MM.1S (cell line): ENCODE data around the gene TAF9.

Experiments
- DNase-seq: peaks from one replicate; pipeline ENCODE4 v3.0.0-alpha.2; 2015
- H2AFZ ChIP-seq: fragments of 300-600 bp; sonication (generic); 2 replicates; pipeline ENCODE4 v1.6.0; 2016; ENCODE audit warnings: antibody characterized with exemption, low read length
- H3F3A ChIP-seq: fragments of 300-600 bp; sonication (generic); 2 replicates; pipeline ENCODE4 v1.6.1; 2016; ENCODE audit warnings: mild to moderate bottlenecking, antibody characterized with exemption, low read length, moderate library complexity, mixed read lengths; ENCODE audit not compliant: insufficient read depth
- H3K27ac ChIP-seq: fragments of 300-600 bp; sonication (generic); 2 replicates; pipeline ENCODE4 v1.5.1; 2016; ENCODE audit warnings: mild to moderate bottlenecking, low read length
- H3K27me3 ChIP-seq: fragments of 300-600 bp; sonication (generic); replicated peaks from 2 replicates; pipeline ENCODE4 v1.6.0; 2016; ENCODE audit warnings: low read length; ENCODE audit not compliant: insufficient read depth
- H3K36me3 ChIP-seq: fragments of 300-600 bp; sonication (generic); replicated peaks from 2 replicates; pipeline ENCODE4 v1.6.1; 2016; ENCODE audit warnings: mild to moderate bottlenecking, low read length, mixed read lengths; ENCODE audit not compliant: insufficient read depth
- H3K4me1 ChIP-seq: fragments of 300-600 bp; sonication (generic); 2 replicates; pipeline ENCODE4 v1.6.1; 2016; ENCODE audit warnings: low read length, mixed read lengths
- H3K4me2 ChIP-seq: fragments of 300-600 bp; sonication (generic); 2 replicates; pipeline ENCODE4 v1.6.0; 2016; ENCODE audit warnings: low read depth, low read length
- H3K4me3 ChIP-seq: fragments of 300-600 bp; sonication (generic); 2 replicates; pipeline ENCODE4 v1.5.1; 2016; ENCODE audit warnings: low read length, mixed read lengths
- H3K79me2 ChIP-seq: fragments of 300-600 bp; sonication (generic); 2 replicates; pipeline ENCODE4 v1.6.1; 2016; ENCODE audit warnings: mixed run types, low read length, mixed read lengths
- H3K9ac ChIP-seq: fragments of 300-600 bp; sonication (generic); 2 replicates; pipeline ENCODE4 v1.6.1; 2016; ENCODE audit warnings: low read length, mixed read lengths
- H3K9me2 ChIP-seq: fragments of 300-600 bp; sonication (generic); replicated peaks from 2 replicates; pipeline ENCODE4 v1.6.1; 2016; ENCODE audit warnings: mild to moderate bottlenecking, low read length, mixed read lengths; ENCODE audit not compliant: insufficient read depth
- H3K9me3 ChIP-seq: fragments of 300-600 bp; sonication (generic); replicated peaks from 2 replicates; pipeline ENCODE4 v1.6.1; 2016; ENCODE audit warnings: mild to moderate bottlenecking, low read length, mixed read lengths; ENCODE audit not compliant: insufficient read depth
- H4K20me1 ChIP-seq: fragments of 300-600 bp; sonication (generic); 2 replicates; pipeline ENCODE4 v1.6.1; 2016; ENCODE audit warnings: mild to moderate bottlenecking, low read length, moderate library complexity, mixed read lengths; ENCODE audit not compliant: insufficient read depth
- EZH2 ChIP-seq: fragments of 300-600 bp; sonication (generic); optimal IDR thresholded peaks from 2 replicates; pipeline ENCODE3; 2017; ENCODE audit warnings: low read depth, mild to moderate bottlenecking, antibody characterized with exemption, low read length, mixed read lengths
- EZH2phosphoT487 ChIP-seq: fragments of 300-600 bp; sonication (generic); IDR thresholded peaks from 2 replicates; pipeline ENCODE4 v1.6.1; 2018; ENCODE audit warnings: antibody characterized with exemption, low read length
- TF ChIP-seq, protein P1 (sequence below): fragments of 300-600 bp; sonication (generic); IDR thresholded peaks from 2 replicates; pipeline ENCODE4 v1.5.1; 2016; ENCODE audit warnings: antibody characterized with exemption, low read length, mixed read lengths

The TAF9 gene

DNA sequence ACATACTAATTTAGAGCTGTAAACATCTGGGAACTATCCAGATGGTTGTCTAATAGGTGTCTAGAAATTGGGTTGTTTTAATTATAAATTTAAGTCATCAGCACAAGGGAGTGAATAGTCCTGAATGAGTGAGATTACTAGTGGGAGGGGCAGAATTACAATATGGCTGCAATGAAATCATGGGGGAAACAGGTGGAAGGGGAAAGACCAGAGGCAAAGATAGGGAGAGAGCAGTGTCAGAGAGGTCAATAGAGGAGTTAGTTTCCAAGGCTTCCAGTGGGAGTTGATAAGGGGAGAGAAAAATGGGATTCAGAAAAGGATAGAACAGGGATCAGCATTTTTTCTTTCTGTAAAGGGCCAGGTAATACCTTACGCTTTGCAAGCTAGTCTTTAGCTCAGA is 8.9 kb downstream of the TAF9 start:
- TF ChIP-seq EZH2: no peak
- no peak for TF ChIP-seq EZH2phosphoT487
- TF ChIP-seq, protein P1, sequence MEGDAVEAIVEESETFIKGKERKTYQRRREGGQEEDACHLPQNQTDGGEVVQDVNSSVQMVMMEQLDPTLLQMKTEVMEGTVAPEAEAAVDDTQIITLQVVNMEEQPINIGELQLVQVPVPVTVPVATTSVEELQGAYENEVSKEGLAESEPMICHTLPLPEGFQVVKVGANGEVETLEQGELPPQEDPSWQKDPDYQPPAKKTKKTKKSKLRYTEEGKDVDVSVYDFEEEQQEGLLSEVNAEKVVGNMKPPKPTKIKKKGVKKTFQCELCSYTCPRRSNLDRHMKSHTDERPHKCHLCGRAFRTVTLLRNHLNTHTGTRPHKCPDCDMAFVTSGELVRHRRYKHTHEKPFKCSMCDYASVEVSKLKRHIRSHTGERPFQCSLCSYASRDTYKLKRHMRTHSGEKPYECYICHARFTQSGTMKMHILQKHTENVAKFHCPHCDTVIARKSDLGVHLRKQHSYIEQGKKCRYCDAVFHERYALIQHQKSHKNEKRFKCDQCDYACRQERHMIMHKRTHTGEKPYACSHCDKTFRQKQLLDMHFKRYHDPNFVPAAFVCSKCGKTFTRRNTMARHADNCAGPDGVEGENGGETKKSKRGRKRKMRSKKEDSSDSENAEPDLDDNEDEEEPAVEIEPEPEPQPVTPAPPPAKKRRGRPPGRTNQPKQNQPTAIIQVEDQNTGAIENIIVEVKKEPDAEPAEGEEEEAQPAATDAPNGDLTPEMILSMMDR: no peak
- no peak overlapping the region for H3K4me2 ChIP-seq
- H3K4me3 ChIP-seq: no peak overlapping the region
- no peaks in the 10 kb centered on the region; the same call in 1 of the 2 replicates for H3K36me3 ChIP-seq
- peaks cover 67% of the 10 kb centered on the region for H3K79me2 ChIP-seq
- H2AFZ ChIP-seq: no peak overlapping the region
- no peak for DNase-seq
- H4K20me1 ChIP-seq: no peaks in the 10 kb centered on the region
- no peaks in the 10 kb centered on the region for H3K27me3 ChIP-seq
- H3K27ac ChIP-seq: no peak overlapping the region
- H3K9me3 ChIP-seq: no peaks in the 10 kb centered on the region
- H3K4me1 ChIP-seq: peaks cover 19% of the 10 kb centered on the region
- no peaks in the 10 kb centered on the region for H3K9me2 ChIP-seq
- H3K9ac ChIP-seq: no peak overlapping the region
- H3F3A ChIP-seq: peaks cover 8% of the 10 kb centered on the region; the same call in 1 of the 2 replicates

DNA sequence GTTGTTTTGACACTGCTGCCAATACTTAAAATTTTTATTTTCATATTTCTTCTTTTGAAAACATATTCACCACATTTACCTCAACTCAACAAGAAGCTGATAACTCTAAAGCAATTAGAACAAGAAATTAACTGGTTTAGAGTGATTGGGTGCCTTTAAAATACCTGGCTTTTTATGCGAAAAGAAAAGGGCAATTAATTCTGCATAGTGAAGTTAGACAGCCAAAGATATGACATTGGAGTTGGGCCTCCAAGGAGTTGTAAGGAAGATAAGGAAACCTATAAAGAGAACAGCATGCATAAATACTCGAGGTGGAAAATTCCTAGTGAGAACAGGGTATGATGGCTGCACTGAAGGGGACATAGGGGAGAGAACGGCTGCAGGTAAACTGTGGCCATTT is 9.6 kb downstream of the TAF9 start:
- Histone ChIP-seq H3K4me2 (no peak overlapping the region), H4K20me1 (no peaks in the 10 kb centered on the region), H3K27me3 (no peaks in the 10 kb centered on the region), H3K4me1 (peaks cover 19% of the 10 kb centered on the region), H3K79me2 (peaks cover 59% of the 10 kb centered on the region), H3K36me3 (no peaks in the 10 kb centered on the region; the same call in 1 of the 2 replicates), H3K27ac (no peak overlapping the region), H2AFZ (no peak overlapping the region), H3K9ac (no peak overlapping the region), H3K9me2 (no peaks in the 10 kb centered on the region), H3F3A (peaks cover 8% of the 10 kb centered on the region; the same call in 1 of the 2 replicates), H3K9me3 (no peaks in the 10 kb centered on the region), H3K4me3 (no peak overlapping the region)
- no peak for DNase-seq
- TF ChIP-seq, protein P1: no peak
- TF ChIP-seq EZH2phosphoT487 (no peak), EZH2 (no peak)

DNA sequence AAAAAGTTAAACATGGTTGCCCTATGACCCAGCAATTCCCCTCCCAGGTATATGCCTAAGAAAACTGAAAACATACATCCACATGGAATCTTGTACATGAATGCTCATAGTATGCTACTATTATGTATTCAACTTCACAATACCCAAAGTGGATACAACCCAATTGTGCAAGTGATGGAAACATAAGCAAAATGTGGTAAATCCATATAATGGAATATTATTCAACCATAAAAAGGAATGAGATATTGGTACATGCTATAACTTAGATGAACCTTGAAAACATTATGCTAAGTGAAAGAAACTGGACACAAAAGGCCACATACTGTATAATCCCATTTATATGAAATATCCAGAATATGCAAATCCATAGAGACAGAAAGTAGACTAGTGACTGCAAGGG is 18.7 kb downstream of the TAF9 start:
- Histone ChIP-seq H3K4me1 (peaks cover 2% of the 10 kb centered on the region; the same call in 1 of the 2 replicates), H3K4me2 (no peak overlapping the region), H3K9me3 (no peaks in the 10 kb centered on the region), H3K27ac (no peak overlapping the region), H3K79me2 (no peaks in the 10 kb centered on the region), H2AFZ (no peak overlapping the region), H3K9ac (no peak overlapping the region), H3K4me3 (no peak overlapping the region), H3K9me2 (no peaks in the 10 kb centered on the region), H3K27me3 (no peaks in the 10 kb centered on the region), H4K20me1 (no peaks in the 10 kb centered on the region), H3F3A (0 out of 2 replicates have a peak, but pooled peaks cover 6% of the 10 kb centered on the region), H3K36me3 (peaks cover 3% of the 10 kb centered on the region; the same call in 1 of the 2 replicates)
- TF ChIP-seq, protein P1: no peak
- no peak for DNase-seq
